Activated CD8-positive, alpha-beta memory T cell treated with anti-CD3 and anti-CD28 coated beads for 48 hours (primary cell): Measurements from ENCODE around the gene SSTR5.
"Not testable (repeated sequence)": the region's sequence is repeated elsewhere in the genome, so short reads cannot be mapped to it uniquely, and the experiment has no call there.

Experiments used
- DNase-seq, 3 experiments: peaks; one replicate each; pipeline ENCODE4 v3.0.0-alpha.2; 2020; ENCODE audit warnings: low read depth in 2 of 3, low spot score in 2 of 3

SSTR5 gene

DNA sequence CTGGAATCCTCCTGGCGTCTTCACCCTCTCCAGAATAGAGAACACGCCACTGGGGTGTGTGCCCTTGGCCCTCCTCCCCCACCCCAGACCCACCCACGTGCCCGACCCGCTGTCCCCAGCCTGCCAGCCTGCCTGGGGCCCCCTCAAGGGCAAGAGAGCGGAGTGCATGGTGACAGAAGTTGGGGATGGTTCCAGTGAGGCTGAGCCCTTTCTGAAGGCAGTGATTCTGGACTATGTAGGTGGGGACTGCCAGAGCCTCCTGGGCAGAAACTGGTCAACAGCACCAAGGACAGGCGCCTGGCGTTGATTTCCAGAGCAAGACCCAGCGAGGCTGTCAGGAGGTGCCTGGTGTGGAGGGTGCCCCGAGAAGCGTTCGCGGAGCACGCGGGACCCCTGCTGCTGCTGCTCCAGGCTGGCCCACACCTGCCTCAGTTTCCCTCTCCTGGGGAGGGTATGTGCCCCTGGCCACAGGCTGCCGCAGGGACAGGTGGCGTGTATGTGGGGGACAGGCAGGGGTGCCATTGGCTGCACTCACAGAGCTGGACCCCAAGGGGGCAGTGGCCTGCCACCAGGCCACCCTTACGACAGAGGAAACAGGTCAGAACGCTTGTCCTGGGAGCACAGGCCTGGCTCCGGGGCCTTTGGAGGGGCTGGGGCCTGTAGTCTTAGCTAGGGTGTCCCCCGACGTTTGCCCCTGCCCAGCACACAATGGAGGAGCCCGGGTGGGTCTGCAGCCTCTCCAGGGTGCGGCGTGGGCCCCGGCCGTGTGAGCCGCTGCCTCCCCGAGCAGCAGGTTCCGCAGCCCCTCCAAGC is 1.2 kb downstream of the SSTR5 start:
- DNase-seq, result no peak

GRCh38 chr16:1074379-1074649 is 1.8 kb downstream of the SSTR5 start:
- DNase-seq, result no peak

DNA sequence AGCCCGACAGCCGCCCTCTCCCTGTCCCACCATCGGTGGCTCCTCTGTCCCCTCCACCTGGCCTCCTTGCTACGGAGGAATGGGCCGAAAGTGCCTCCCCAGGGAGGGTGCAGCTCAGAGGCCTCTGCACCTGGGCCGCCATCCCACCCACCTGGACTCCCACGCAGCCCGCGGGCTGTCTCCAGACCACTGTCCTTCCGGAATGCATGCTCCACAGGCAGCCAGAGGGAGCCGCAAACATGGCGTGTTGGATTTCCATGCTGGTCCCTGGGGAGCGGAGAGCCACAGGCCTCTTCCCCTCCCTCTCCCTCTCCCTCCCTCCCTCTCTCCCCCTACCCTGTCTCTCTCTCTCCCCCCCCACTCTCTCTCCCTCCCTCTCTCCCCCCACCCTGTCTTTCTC is 3.0 kb downstream of the SSTR5 start:
- no peak for DNase-seq

- no peak for DNase-seq
Measured at GRCh38 chr16:1076801-1077576, 4.4 kb downstream of the SSTR5 start.

DNA sequence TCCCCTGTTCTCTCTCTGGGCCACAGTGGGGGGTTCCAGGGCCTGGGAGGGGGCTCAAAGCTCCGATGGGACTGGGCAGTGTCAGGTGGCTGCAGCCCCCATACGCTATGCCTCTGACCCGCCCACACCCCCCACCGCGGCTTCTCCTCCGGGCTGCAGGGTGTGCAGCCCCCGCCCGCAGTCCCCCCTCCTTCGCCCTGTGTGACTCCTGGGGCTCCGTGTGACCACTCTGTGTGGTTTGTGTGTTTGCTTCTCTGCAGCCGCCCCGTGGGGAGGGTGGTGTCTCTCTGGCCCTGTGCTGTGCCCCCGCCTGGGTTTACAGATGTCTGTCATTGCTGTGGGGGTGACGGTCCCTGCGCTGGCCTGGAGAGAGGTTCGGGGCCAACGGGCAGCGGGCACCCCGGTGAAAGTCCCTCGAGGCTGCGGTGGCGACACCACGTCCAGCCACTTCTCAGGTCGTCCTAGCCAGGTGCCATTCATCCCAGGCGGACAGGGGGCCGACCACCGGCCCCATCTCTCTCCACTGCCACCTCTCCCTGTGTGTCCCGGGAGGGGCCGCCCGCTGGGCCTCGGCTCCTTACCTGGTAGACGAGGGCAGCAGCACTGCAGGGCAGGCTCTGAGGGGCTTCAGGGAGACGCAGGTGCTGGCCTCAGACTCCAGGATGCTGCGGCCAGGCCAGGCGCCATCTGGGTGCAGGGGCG is 5.5 kb downstream of the SSTR5 start:
- DNase-seq, result no peak

- no peak for DNase-seq
Measured at GRCh38 chr16:1078579-1079021, 6.1 kb downstream of the SSTR5 start.

DNA sequence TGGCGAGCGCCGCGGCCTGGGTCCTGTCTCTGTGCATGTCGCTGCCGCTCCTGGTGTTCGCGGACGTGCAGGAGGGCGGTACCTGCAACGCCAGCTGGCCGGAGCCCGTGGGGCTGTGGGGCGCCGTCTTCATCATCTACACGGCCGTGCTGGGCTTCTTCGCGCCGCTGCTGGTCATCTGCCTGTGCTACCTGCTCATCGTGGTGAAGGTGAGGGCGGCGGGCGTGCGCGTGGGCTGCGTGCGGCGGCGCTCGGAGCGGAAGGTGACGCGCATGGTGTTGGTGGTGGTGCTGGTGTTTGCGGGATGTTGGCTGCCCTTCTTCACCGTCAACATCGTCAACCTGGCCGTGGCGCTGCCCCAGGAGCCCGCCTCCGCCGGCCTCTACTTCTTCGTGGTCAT is 6.8 kb downstream of the SSTR5 start:
- no peak for DNase-seq

GRCh38 chr16:1079786-1080525 is 7.4 kb downstream of the SSTR5 start:
- no peak for DNase-seq

- no peak for DNase-seq
Measured at GRCh38 chr16:1080801-1081733, 8.5 kb downstream of the SSTR5 start.

- no peak for DNase-seq
Measured at GRCh38 chr16:1081734-1082265, 9.3 kb downstream of the SSTR5 start.

DNA sequence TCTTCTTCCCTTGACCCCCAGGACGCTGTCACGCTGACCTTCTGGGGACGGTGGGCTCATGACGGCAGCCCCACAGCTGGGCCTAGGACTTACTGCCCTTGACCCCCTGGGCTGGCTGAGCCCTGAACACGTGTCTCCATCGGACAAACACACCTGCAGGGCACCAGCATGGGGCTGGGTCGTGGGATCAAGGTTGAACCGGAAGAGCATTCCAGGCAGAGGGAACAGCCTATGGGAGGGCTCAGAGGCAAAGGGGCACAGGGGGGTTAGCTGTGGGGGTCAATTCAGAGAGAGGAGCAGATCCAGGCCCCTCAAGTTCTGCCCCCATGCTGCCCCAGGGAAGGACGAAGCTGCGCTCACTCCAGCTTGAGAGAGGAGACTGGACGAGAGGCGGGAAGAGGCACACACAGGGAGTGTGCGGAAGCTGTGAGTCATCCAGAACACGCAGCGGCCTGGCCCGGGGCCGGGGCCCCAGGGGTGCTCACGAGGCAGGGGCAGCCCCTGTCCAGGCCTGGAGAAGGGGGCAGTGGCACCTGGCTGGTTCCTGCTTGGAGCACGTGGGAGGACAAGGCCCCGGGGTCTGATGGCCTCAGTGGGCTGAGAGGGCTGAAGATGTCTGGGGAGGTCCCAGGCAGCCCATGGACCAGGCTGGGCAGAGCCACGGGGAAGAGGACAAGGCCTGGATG is 9.9 kb downstream of the SSTR5 start:
- DNase-seq, result no peak

DNA sequence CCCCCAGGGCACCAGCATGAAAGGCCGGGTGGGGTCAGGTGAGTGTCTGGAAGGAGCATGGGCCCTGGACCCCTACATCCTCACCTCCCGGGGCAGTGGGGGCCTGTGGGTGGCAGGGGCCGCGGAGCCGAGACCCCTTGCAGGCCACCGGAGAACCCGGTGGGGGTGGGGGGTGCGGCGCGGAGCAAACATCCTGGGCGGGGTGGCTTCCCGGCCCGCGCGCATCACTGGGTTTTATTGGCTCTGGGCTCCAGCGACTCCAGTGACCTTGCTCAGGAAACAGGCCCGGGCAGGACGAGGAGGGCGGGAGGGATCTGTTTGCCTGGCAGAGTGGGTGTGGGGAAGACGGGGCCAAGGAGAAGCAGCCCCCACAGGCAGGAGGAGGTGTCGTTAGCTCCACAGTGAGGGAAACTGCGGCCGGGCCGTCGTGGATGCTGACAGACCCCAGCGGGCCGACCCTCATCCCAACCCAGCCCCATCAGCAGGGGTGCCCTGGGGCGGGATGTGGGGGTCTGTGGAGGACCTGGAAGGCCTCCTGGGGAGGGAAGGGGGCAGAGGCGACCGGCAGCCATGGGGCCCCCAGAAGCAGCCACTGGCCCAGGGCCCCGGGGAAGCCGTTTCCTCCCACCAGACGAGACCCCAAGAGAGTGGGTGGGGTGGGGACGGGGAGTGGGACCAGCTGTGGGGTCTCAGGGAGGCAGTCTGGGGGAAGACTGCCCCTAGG is 10.6 kb downstream of the SSTR5 start:
- DNase-seq, result no peak

DNA sequence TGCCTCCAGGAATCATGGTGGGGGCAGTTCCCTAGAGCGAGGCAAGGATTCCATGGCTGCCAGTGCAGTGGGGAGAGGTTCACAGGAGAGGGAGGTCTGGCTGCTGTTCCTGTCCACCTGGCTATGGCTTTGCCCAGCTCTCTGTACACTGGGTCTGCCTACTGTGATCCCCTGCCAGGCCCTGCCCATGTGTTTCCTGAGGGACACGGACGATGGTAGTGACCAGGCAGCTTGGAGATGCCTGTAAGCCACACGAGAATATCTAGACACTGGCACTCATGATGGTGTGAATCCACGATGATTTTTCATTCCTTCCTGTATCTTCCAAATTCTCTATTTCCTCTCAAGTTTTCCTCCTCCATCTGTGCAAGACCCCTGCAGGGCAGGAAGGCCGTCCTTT is 12.4 kb downstream of the SSTR5 start:
- no peak for DNase-seq

DNA sequence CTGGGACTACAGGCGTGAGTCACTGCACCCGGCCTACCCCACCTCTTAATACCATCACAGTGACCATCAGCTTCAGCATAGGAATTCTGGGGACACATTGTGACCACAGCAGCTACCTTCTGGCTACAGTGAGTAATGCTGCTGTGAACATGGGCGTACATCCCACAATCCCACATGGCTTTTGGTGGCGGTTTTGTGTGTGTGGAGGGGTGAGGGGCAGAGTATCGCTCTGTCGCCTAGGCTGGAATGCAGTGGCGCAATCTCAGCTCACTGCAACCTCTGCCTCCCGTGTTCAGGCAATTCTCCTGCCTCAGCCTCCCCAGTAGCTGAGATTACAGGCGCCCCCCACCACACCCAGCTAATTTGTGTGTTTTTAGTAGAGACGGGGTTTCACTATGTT is 13.9 kb downstream of the SSTR5 start:
- not testable (repeated sequence) for DNase-seq

DNA sequence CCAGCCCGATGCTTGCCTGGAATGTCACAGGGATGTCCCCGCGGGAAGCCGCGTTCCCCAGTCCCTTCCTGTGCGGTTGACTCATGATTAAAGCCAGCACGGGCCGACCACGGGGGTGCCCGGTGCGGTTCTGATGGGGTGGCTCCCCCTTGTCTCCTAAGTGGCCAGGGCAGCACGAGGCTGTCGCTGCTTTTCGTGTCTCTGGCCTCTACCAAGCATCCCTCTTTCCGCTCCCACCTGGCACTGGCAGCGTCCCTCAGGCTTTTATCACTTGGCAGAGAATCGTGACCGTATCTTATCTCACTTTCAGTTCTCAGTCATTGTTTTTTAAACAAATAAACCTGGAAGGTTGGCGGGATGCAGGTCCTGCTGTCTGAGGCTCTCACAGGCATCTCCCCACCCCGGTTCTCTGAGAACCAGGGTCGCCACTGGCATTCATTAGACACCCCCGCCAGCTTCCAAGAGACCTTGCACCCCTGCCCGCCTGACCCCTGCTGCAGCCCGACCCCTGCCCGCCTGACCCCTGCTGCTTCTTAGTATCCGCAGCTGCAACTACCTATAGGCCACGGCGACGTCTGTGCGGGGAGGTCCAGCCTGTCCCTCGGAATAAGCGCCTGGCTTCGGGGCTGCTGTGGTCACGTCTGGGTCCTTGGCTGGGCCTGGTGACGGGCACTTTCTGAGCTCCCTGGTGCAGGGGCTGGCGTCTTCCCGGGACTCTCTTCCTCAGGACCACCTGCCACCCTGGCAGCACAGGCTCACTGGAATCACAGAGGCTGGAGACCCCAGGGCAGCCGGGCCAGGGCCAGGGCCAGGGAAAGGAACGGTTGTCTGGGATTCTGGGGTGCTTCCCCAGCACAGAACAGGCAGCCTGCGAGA is 16.0 kb downstream of the SSTR5 start:
- DNase-seq, result no peak

DNA sequence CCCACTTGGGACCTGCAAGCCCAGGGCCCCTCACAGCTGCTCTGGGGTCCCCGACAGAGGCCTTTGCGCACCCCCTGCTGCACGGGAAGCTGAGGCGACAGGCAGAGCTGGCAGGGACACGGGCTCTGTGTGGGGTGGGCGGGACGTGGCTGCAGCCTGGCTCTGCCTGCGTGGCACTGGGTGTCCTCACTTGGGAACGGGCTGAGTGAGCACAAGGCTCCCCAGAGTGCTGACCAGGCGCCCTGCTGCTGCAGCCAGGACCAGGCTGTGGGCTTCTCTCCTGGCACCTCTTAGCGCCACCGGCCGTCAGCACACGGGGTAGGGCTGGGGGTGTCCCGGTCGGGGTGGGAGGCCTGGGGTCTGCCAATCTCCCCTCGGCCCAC is 16.9 kb downstream of the SSTR5 start:
- no peak for DNase-seq

GRCh38 chr16:1089822-1090619 is 17.5 kb downstream of the SSTR5 start:
- DNase-seq, result no peak
